NCI-H748 (cell line): ENCODE measurements around the gene IL1RAPL1.
"Not testable (repeated sequence)": the region's sequence is repeated elsewhere in the genome, so short reads cannot be mapped to it uniquely, and the experiment has no call there.

ENCODE experiments used
- DNase-seq: peaks from one replicate; lab custom pipeline; 2025; ENCODE audit not compliant: unreplicated experiment; lab: John Stamatoyannopoulos, UW

IL1RAPL1 gene

DNA sequence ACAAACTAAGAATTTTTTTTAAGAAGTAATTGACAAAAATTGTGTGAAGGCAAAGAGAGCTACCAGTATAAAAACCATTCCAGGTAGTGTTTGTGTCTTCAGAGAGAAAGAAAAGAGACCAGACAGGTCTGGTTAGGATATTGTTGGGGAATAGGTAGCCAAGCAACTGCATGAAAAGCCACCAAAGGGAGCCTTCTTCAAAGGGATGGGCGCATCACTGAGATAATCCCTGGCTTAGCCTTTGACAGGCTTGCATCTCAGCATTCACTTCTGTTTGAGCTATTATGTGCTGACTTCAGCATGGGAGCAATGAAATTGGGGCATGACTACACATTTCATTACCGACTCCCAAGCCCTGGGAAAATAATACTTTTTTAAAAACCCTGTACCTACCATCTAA is 496.6 kb downstream of the IL1RAPL1 start:
- DNase-seq, result peak; percentile 38

DNA sequence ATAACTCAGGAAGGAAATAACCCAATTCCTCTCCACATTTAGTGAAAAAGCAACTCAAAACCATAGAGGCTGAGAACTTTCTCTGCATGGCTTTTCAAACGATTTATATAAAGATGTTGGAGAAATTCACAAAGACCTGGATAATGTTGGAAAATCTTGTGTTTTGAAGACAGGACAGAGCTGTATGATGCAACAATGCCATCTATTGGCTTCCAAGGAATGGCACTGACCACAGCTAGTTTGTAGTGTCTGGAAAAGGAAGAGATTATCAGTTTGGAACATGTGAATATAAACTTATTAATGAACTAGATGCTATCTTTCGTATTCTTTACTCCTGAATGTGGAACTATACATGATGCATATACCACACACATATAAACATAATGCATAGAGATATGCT is 503.6 kb downstream of the IL1RAPL1 start:
- peak; percentile 20 for DNase-seq

DNA sequence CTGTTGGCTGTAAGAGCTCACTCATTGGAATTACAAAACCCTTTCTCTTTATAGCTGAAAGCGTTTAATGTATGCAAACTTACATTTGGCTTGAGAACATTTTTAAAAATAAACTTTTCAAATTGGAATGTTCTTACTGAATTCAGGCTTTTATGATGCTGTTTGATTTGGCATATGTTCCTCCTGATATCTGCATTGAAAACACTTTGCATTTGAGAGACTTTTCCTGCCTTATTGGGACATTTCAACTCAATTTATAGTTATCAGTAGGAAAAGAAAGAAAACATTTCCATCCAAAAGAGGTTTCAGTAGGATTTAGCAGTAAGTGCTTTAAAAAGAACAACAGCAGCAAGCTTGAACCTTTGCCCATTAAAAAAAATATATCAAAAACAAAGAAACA is 520.0 kb downstream of the IL1RAPL1 start:
- DNase-seq, result no peak

DNA sequence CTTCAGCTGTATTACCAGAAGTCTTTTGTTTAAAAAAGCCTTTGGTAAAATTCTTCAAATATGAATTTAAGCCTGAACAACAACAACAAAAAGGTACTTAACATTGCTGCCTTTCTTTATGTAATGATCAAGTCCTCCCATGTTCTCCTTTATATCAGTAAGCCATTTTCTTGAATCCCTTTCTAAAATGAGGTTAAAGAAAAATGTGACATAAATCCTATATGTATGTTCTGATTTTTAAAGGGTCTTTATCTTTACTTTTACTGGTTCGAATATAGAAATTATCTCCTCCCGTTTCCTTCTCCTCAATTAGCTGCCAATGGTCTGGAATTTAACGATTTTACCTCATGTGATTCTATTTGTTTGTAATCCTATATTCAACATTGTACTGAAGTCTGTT is 522.8 kb downstream of the IL1RAPL1 start:
- no peak for DNase-seq

DNA sequence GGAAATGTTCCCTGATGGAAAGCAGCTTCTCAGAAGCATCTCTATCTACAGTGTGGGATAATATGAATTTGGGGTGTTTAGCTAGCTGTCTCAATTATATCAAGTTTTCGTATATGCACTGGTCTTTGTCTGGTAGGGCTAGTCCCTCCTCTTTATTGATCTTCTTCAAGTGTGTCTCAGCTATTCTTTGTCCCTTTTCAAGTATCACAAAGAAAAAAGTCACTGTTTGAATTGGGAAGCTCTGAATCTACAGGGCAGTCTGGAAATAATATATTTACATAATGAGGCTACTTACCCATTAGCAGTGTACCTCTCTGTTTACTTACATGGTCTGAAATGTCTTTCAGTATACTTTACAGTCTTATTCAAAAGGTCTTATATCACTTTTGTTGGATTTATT is 526.0 kb downstream of the IL1RAPL1 start:
- DNase-seq, result no peak

DNA sequence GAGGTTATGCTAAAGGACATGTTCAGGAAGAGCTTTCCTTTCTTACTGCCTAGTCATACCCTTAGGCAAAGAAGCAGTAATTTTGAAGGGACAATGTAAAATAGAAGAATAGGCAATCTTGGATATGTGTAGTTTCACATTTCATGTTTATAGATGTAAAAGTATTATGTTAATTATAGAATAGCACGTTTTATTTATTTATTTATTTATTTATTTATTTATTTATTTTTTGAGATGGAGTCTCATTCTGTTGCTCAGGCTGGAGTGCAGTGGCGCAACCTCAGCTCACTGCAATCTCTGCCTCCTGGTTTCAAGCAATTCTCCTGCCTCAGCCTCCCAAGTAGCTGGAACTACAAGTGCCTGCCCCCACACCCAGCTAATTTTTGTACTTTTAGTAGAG is 535.6 kb downstream of the IL1RAPL1 start:
- not testable (repeated sequence) for DNase-seq

DNA sequence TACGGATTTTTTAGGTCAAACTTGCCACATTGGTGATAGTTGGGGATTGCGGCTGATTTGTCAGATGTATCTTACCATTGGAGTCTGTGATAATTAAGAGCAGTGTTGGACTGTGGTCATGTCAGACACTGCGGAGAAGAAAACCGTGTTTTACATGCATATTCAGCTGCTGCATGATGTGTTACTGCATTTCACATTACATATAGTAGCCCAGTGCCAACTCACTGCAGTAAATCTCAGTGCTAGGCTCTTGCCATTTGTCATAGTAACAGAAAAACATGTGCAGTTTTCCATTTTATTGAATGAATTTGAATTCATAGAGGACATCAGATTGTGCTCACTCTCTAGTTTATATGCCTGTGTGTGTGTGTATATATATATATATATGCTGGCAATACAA is 543.7 kb downstream of the IL1RAPL1 start:
- DNase-seq, result no peak

DNA sequence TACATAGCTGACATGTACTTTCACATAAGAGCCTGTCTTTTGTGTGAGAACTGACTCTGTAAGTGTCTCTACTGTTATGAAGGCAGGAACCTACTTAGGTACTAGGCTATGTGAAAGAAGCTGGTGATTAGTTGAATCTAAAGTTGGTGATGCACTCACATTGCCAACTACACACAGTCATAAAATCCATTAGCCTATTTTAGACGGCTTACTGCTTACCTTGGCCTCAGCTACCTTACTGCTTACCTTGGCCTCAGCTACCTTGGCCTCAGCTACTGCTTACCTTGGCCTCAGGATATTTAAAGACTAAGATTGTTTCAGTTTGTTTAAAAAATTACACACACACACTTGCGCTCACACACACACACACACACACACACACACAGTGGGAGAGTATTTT is 549.7 kb downstream of the IL1RAPL1 start:
- DNase-seq, result no peak

DNA sequence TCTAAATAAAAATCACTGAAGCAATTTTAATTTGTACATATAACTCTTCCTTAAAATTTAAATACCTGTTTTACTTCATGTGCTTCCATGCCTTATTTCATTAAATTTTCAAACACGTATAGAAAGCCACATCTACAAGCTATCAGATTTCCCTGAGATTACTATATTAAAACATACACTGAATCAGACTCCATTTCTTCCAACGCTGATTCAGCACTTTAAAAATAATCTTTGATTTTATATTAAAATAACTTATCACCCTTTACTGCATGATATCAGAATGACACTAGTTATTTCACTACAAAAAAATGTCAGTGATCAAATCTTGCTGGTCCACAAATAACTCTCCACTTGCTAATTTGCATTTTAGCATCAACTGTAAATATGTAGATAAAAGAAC is 550.8 kb downstream of the IL1RAPL1 start:
- DNase-seq, result no peak

DNA sequence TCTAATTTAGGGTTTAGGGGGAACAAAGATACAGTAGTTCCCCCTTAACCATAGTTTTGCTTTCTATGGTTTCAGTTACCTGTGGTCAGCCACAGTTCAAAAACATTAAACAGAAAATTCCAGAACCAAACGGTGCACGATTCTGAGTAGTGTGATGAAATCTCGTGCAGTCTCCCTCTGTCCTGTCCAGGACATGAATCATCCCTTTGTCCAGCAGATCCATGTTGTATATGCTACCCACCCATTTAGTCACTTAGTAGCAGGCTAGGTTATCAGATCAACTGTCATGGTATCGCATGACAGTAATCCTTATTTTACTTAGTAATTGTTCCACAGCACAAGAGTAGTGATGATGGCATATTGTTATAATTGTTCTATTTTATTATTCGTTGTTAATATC is 556.1 kb downstream of the IL1RAPL1 start:
- no peak for DNase-seq

DNA sequence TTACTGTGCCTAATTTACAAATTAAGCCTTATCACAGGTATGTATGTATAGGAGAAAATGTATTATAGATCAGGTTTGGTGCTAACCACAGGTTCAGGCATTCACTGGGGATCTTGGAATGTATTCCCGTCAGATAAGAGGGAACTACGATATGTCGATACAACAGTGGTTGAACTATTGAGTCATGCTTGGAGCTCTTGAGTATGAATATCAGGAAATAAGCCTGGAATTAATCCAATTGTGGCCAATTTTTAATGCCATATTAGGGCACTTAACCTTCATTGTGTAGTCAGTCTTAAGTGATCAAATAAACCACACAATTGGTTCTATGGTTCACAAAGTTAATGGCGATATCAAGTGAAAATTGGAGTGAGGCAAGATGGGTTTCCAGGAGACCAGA is 556.5 kb downstream of the IL1RAPL1 start:
- peak; percentile 18 for DNase-seq

DNA sequence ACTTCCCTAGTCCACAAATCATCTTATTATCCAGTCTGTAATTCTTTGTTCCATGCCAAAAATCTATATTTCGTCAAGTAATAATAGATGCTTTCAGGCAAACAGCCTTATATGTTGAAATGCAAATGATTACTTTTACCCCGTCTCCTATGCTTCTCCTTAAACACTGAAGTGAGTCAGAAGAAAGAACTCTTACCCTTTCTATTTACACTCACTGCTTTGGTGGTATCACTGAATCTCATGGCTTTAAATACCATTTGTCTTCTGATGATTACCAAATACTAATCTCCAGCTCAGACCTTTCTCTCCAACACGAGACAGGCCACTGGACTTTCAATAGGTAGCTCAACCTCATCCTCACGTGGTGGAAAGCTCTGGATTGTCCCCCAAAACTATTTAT is 558.1 kb downstream of the IL1RAPL1 start:
- DNase-seq, result no peak

DNA sequence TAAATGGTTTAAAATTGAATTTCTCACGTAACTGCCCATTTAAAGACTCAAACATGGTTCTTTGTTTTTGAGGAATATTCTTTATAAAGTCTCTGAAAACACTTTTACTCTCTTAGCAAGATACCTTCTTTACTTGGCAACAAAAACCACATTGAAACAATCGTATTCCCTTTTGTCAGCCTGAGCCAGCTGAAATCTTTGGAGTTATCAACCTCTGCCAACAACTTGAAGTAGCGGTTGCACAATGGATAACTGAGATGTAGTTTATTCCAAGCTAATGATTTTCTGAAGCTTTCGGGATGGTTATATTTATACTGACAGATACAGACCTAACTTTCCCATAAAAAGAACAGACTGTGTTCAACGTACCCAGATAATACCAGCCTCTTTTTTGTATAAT is 561.3 kb downstream of the IL1RAPL1 start:
- no peak for DNase-seq

DNA sequence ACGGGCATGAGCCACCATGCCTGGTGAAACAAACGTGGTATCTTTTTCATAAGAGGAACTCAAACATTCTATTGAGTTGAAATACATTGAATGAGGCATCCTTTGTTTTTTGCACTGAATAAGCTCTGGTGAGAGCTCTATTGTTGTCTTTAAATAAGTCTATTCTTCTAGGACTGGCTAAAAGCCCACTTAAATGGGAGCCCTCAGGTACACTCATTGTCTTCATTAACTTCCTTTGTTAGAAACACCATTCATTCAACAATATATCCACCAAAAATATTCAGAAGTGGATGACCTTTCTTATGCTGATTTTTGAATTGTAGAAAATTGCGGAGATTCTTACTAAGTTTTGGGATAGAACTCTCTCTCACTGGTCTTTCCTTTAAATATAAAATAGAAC is 568.0 kb downstream of the IL1RAPL1 start:
- DNase-seq, result peak; percentile 77

DNA sequence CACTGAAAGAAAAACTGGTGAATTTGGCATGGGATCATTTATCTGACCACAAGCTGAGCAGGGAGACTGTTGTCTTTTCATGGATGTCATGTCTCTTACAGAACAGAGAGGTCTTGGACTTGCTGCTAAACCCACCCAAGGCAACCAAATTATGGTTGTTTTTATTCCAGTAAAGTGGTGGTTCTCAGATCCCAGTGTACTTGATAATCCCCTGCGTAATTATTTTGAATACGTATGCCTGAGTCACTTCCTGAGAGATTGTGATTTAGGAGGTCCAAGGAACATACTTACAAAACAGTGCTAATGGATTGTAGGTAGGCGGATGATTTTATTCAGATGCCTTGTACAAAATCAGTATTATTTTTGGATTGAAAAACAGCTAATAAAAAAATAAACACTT is 585.6 kb downstream of the IL1RAPL1 start:
- no peak for DNase-seq

DNA sequence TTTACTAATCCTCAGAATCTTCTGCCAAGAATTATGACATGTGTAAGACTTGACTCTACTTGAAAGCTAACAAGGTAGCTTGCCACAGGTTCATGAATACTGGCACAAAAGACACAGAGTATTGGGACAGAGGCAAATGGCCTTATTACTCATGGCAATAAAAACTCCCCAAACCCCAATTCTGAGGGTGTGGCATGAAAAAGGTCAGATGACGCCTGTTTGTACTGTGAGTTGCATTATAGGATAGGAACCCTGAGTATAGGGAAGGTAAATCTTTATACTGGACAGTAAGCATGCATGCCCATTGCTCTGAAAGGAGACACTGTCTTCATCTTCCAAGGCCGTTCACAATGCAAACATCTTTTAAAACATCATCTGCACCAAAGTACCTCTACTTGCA is 600.0 kb downstream of the IL1RAPL1 start:
- DNase-seq, result no peak

DNA sequence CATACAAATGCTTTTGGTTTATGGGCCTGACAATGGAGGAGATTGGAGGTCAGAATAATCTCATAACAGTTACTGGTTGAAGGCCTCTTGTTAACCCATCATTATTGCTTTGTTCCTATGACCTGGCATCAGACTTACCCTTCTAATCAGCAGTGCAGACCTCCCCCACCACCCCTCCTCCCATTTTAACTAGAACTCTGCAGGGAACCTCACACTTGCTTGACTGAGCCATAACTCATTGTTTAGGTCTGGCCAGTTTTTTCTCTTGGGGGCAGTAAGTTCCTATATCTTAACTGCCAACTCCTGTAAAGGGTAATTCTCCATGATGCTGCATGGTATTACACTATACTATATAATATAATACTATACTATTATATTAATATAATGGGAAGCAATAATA is 609.3 kb downstream of the IL1RAPL1 start:
- no peak for DNase-seq

DNA sequence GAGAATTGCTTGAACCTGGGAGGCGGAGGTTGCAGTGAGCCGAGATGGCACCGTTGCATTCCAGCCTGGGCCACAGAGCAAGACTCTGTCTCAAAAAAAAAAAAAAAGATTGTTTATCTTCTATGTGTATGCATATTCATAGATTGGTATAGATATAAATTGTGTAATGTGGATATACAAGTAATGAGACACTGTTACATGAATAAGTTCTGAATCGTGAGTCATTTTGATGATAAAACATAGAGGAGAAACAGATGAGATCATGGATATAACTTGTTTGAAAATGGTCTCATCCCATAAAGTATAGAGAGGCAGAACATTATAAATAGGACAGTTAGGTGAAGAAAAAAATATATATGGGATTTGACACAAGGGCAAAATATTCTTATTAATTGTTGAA is 628.0 kb downstream of the IL1RAPL1 start:
- DNase-seq, result no peak

DNA sequence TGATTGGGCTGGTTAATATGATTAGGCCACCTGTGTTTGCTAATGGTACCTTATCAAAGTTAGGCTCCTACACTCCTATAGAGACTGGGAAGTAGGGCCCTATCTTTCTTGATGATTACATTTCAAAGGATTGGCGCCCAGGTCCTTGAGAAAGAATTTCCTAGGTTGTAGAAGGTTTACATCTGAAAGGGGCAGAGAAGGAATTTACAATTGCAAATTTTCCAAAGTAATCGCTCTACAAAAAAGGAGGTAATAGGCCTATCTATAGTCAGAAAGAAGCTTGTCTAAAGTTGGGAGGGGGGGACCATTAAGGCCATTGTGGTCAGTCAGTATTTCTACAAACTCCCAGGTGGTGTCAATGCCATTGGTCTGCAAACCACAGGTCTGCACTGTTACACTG is 638.4 kb downstream of the IL1RAPL1 start:
- DNase-seq, result no peak

DNA sequence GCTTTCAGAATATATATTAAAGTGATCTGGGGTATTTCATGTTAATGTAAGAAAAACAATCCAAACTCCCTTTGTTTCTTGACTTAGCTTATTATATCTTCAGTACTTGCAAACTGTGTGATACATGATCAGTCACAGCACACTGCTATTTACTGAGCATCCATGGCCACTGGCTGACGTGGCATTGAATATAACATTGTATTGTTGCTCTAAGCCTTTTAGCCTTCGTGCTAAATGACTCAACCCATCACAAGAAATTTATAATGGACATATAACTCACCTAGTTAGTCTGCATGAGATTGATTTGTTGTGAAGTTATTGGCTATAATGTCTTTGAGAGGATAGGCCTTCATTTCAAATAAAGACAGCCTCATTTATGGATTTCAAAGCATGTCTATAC is 642.6 kb downstream of the IL1RAPL1 start:
- DNase-seq, result no peak

DNA sequence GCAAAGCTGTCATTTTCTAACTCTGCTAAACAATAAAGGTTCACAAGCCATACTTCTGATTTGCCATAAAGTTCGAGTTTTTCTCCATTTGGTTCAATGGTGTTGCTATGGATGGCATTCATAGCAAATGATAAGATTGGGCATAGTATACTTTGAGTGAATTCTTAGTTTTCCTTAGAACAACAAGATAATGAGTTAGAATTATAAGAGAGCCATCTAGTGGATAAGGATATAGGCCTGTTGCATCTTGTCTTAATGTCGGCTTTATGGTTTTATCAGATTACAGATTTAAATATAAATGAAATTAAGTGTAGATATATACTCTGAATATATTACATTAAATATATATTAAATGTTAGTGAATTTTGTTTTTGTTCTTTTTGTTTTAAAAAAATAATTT is 644.6 kb downstream of the IL1RAPL1 start:
- DNase-seq, result no peak

DNA sequence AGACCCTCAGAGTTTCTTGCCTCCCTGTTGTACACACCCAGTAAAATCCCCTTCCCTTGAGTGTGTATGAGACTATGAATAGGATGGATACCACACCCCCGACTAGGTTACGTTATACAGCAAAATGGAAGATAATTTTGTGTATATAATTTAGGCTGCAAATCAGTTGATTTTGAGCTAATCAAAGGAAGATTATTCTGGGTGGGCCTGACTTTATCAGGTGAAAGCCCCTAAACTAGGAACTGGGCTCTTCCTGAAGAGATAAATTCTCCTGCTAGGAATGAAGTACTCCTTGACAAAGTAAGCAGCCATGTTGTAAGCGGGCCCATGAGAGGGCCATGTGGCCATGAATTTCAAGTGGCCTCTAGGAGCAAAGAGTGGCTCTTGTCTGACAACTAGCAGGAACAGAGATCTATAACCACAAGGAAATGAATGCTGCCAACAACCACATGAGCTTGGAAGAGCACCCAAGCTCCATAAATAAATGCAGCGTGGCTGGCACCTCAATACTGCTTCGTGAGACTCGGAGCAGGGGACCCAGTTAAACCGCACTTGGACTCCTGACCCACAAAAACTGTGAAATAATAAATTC is 646.4 kb downstream of the IL1RAPL1 start:
- DNase-seq, result no peak

DNA sequence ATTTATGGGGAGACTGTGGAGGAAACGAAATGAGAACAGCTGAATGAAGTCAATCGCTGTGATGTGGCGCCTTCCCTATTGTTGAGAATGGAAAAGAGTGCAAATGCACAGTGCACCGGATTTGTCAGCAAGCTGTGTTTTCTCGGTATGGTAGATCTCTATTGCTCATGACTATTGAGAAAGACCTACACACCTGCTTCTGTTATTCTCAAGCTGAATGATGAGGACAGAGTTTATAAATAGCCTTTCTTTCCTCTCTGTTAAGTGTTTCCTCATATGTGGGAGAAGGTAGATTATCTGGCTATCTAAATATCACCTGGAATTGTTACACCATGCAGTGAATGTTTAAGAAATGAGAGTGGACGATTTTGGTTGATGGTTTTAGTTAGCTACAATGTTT is 650.7 kb downstream of the IL1RAPL1 start:
- peak; percentile 67 for DNase-seq

DNA sequence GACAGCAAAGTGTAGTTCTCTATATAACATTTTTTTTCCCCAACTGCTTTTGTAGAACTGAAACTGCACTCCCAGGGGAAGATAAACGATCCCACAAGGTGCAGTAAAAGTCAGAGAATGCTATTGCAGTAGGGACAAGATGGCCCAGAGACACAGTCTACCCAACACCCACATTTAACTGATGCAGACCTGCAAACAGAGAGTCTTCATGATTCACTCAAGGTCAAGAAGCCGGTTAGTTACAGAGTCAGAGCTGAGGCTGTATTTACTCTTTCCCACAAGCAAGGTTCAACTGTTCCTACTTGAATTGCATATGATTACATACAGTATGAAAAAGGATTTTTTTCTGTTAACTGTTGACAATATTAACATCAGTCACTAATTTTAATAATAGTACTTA is 654.6 kb downstream of the IL1RAPL1 start:
- no peak for DNase-seq
